ENCODE data around the gene COPS9.

Gene COPS9

GRCh38 chr2:240129731-240130392 lies 6.2 kb downstream of the COPS9 start:
- Histone ChIP-seq H3K4me1 (ENCODE audit: control extremely low read depth in 1 of 4, control insufficient read depth in 4 of 4, insufficient read depth in 4 of 4, low read length in 3 of 4) (peaks cover 0 to 4% (median 2%) of the 10 kb centered on the region in 4 experiments), H3K4me3 (ENCODE audit: control insufficient read depth in 1 of 7, extremely low read depth in 1 of 7, insufficient read depth in 4 of 7, low read depth in 2 of 7, low read length in 6 of 7) (no peak overlapping the region), H3K27me3 (replicated peaks in 2 of 5; ENCODE audit: control insufficient read depth in 4 of 5, insufficient read depth in 5 of 5, low read length in 4 of 5) (no peaks in the 10 kb centered on the region), H3K36me3 (ENCODE audit: control insufficient read depth in 4 of 4, insufficient read depth in 4 of 4, low read length in 3 of 4) (peaks cover 3 to 67% (median 57%) of the 10 kb centered on the region in 4 experiments), H3K9me3 (ENCODE audit: control extremely low read depth in 1 of 5, control insufficient read depth in 4 of 5, insufficient read depth in 2 of 5, low read depth in 1 of 5, low read length in 4 of 5) (no peaks in the 10 kb centered on the region), H3K27ac (ENCODE audit: insufficient read depth in 1 of 2, low read depth in 1 of 2, low read length in 2 of 2, poor library complexity in 1 of 2, severe bottlenecking in 2 of 2) (no peak overlapping the region)
- CTCF ChIA-PET: interaction anchor here (1.1 kb wide), 1 partner anchor 69 kb away, joined by 3 read pairs; no protein-coding TSS in a partner anchor
- DNase-seq: no peak
- 96% methylated on average over 22 of the region's 22 CpGs for WGBS (ENCODE audit: insufficient coverage)
- POLR2A ChIA-PET: no interaction called here

GRCh38 chr2:240129311-240129710 lies 6.8 kb downstream of the COPS9 start:
- Histone ChIP-seq H3K9me3 (ENCODE audit: control extremely low read depth in 1 of 5, control insufficient read depth in 4 of 5, insufficient read depth in 2 of 5, low read depth in 1 of 5, low read length in 4 of 5) (no peaks in the 10 kb centered on the region), H3K27me3 (replicated peaks in 2 of 5; ENCODE audit: control insufficient read depth in 4 of 5, insufficient read depth in 5 of 5, low read length in 4 of 5) (no peaks in the 10 kb centered on the region), H3K4me1 (ENCODE audit: control extremely low read depth in 1 of 4, control insufficient read depth in 4 of 4, insufficient read depth in 4 of 4, low read length in 3 of 4) (no peaks in the 10 kb centered on the region), H3K4me3 (ENCODE audit: control insufficient read depth in 1 of 7, extremely low read depth in 1 of 7, insufficient read depth in 4 of 7, low read depth in 2 of 7, low read length in 6 of 7) (no peak overlapping the region), H3K27ac (ENCODE audit: insufficient read depth in 1 of 2, low read depth in 1 of 2, low read length in 2 of 2, poor library complexity in 1 of 2, severe bottlenecking in 2 of 2) (no peak overlapping the region), H3K36me3 (ENCODE audit: control insufficient read depth in 4 of 4, insufficient read depth in 4 of 4, low read length in 3 of 4) (peaks cover 3 to 67% (median 57%) of the 10 kb centered on the region in 4 experiments)
- ChIA-PET POLR2A (no interaction called here), CTCF (interaction anchor here (1.1 kb wide), 1 partner anchor 68 kb away, joined by 3 read pairs; no protein-coding TSS in a partner anchor)
- WGBS (ENCODE audit: insufficient coverage): 95% methylated on average over 7 of the region's 7 CpGs
- DNase-seq: no peak

DNA sequence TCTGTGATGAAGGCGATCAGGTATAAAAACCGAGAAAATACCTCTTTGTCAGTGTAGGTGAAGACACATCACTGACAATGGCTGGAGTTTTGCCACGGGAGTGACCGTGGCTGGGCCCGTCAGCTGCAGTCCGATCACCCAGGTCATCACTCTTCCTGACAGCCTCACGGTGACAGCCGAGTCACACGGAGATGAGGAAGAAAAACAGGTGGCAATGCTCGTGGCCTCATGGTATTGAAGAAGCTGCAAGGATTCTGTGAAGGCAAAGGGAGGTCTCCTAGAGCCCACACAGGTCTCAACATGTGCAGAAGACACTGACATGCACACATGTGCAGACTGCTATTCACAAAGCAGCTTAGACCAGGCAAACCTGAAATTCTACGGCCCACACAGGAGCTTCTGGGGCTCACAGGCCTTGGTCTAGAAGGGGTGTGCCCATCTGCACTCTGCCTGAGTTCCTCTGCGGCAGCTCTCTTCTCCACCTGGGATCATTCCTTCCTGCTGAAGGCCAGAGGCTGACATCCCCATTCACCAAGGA lies 7.4 kb downstream of the COPS9 start:
- no peak overlapping the region for H3K27ac ChIP-seq (ENCODE audit: insufficient read depth in 1 of 2, low read depth in 1 of 2, low read length in 2 of 2, poor library complexity in 1 of 2, severe bottlenecking in 2 of 2)
- H3K36me3 ChIP-seq (ENCODE audit: control insufficient read depth in 4 of 4, insufficient read depth in 4 of 4, low read length in 3 of 4): peaks cover 3 to 63% (median 56%) of the 10 kb centered on the region in 4 experiments
- H3K9me3 ChIP-seq (ENCODE audit: control extremely low read depth in 1 of 5, control insufficient read depth in 4 of 5, insufficient read depth in 2 of 5, low read depth in 1 of 5, low read length in 4 of 5): no peaks in the 10 kb centered on the region
- 92% methylated on average over 12 of the region's 12 CpGs for WGBS (ENCODE audit: insufficient coverage)
- DNase-seq: no peak
- H3K4me1 ChIP-seq (ENCODE audit: control extremely low read depth in 1 of 4, control insufficient read depth in 4 of 4, insufficient read depth in 4 of 4, low read length in 3 of 4): no peaks in the 10 kb centered on the region
- CTCF ChIA-PET: interaction anchor here (1.1 kb wide), 1 partner anchor 68 kb away, joined by 3 read pairs; no protein-coding TSS in a partner anchor
- no peak overlapping the region for H3K4me3 ChIP-seq (ENCODE audit: control insufficient read depth in 1 of 7, extremely low read depth in 1 of 7, insufficient read depth in 4 of 7, low read depth in 2 of 7, low read length in 6 of 7)
- H3K27me3 ChIP-seq (replicated peaks in 2 of 5; ENCODE audit: control insufficient read depth in 4 of 5, insufficient read depth in 5 of 5, low read length in 4 of 5): no peaks in the 10 kb centered on the region
- POLR2A ChIA-PET: no interaction called here

GRCh38 chr2:240127911-240128607 lies 8.0 kb downstream of the COPS9 start:
- Histone ChIP-seq H3K9me3 (ENCODE audit: control extremely low read depth in 1 of 5, control insufficient read depth in 4 of 5, insufficient read depth in 2 of 5, low read depth in 1 of 5, low read length in 4 of 5) (no peaks in the 10 kb centered on the region), H3K4me3 (ENCODE audit: control insufficient read depth in 1 of 7, extremely low read depth in 1 of 7, insufficient read depth in 4 of 7, low read depth in 2 of 7, low read length in 6 of 7) (no peak overlapping the region), H3K27me3 (replicated peaks in 2 of 5; ENCODE audit: control insufficient read depth in 4 of 5, insufficient read depth in 5 of 5, low read length in 4 of 5) (no peaks in the 10 kb centered on the region), H3K27ac (ENCODE audit: insufficient read depth in 1 of 2, low read depth in 1 of 2, low read length in 2 of 2, poor library complexity in 1 of 2, severe bottlenecking in 2 of 2) (no peak overlapping the region), H3K4me1 (ENCODE audit: control extremely low read depth in 1 of 4, control insufficient read depth in 4 of 4, insufficient read depth in 4 of 4, low read length in 3 of 4) (no peaks in the 10 kb centered on the region), H3K36me3 (ENCODE audit: control insufficient read depth in 4 of 4, insufficient read depth in 4 of 4, low read length in 3 of 4) (peaks cover 3 to 57% (median 50%) of the 10 kb centered on the region in 4 experiments)
- WGBS (ENCODE audit: insufficient coverage): over 99% methylated on average over 16 of the region's 16 CpGs
- DNase-seq: no peak
- ChIA-PET POLR2A (no interaction called here), CTCF (no interaction called here)

GRCh38 chr2:240127191-240127750 lies 8.8 kb downstream of the COPS9 start:
- WGBS (ENCODE audit: insufficient coverage): 94% methylated on average over 2 of the region's 7 CpGs
- no peaks in the 10 kb centered on the region for H3K9me3 ChIP-seq (ENCODE audit: control extremely low read depth in 1 of 5, control insufficient read depth in 4 of 5, insufficient read depth in 2 of 5, low read depth in 1 of 5, low read length in 4 of 5)
- ChIA-PET CTCF (no interaction called here), POLR2A (no interaction called here)
- H3K36me3 ChIP-seq (ENCODE audit: control insufficient read depth in 4 of 4, insufficient read depth in 4 of 4, low read length in 3 of 4): peaks cover 0 to 50% (median 44%) of the 10 kb centered on the region in 4 experiments
- H3K4me3 ChIP-seq (ENCODE audit: control insufficient read depth in 1 of 7, extremely low read depth in 1 of 7, insufficient read depth in 4 of 7, low read depth in 2 of 7, low read length in 6 of 7): no peak overlapping the region
- DNase-seq: no peak
- no peaks in the 10 kb centered on the region for H3K4me1 ChIP-seq (ENCODE audit: control extremely low read depth in 1 of 4, control insufficient read depth in 4 of 4, insufficient read depth in 4 of 4, low read length in 3 of 4)
- H3K27ac ChIP-seq (ENCODE audit: insufficient read depth in 1 of 2, low read depth in 1 of 2, low read length in 2 of 2, poor library complexity in 1 of 2, severe bottlenecking in 2 of 2): no peak overlapping the region
- no peaks in the 10 kb centered on the region for H3K27me3 ChIP-seq (replicated peaks in 2 of 5; ENCODE audit: control insufficient read depth in 4 of 5, insufficient read depth in 5 of 5, low read length in 4 of 5)

- no peak for DNase-seq
- no peaks in the 10 kb centered on the region for H3K27me3 ChIP-seq (replicated peaks in 2 of 5; ENCODE audit: control insufficient read depth in 4 of 5, insufficient read depth in 5 of 5, low read length in 4 of 5)
- no peak overlapping the region for H3K27ac ChIP-seq (ENCODE audit: insufficient read depth in 1 of 2, low read depth in 1 of 2, low read length in 2 of 2, poor library complexity in 1 of 2, severe bottlenecking in 2 of 2)
- no peaks in the 10 kb centered on the region for H3K4me1 ChIP-seq (ENCODE audit: control extremely low read depth in 1 of 4, control insufficient read depth in 4 of 4, insufficient read depth in 4 of 4, low read length in 3 of 4)
- WGBS (ENCODE audit: insufficient coverage): 99% methylated on average over 10 of the region's 10 CpGs
- no peak overlapping the region for H3K4me3 ChIP-seq (ENCODE audit: control insufficient read depth in 1 of 7, extremely low read depth in 1 of 7, insufficient read depth in 4 of 7, low read depth in 2 of 7, low read length in 6 of 7)
- POLR2A ChIA-PET: no interaction called here
- peaks cover 0 to 45% (median 39%) of the 10 kb centered on the region in 4 experiments for H3K36me3 ChIP-seq (ENCODE audit: control insufficient read depth in 4 of 4, insufficient read depth in 4 of 4, low read length in 3 of 4)
- CTCF ChIA-PET: no interaction called here
- no peaks in the 10 kb centered on the region for H3K9me3 ChIP-seq (ENCODE audit: control extremely low read depth in 1 of 5, control insufficient read depth in 4 of 5, insufficient read depth in 2 of 5, low read depth in 1 of 5, low read length in 4 of 5)
Measured at GRCh38 chr2:240126731-240127130, 9.4 kb downstream of the COPS9 start.

GRCh38 chr2:240125742-240126141 lies 10.4 kb downstream of the COPS9 start:
- Histone ChIP-seq H3K36me3 (ENCODE audit: control insufficient read depth in 4 of 4, insufficient read depth in 4 of 4, low read length in 3 of 4) (peaks cover 0 to 35% (median 30%) of the 10 kb centered on the region in 4 experiments), H3K27me3 (replicated peaks in 2 of 5; ENCODE audit: control insufficient read depth in 4 of 5, insufficient read depth in 5 of 5, low read length in 4 of 5) (peaks cover 0 to 4% (median 0%) of the 10 kb centered on the region in 5 experiments), H3K4me3 (ENCODE audit: control insufficient read depth in 1 of 7, extremely low read depth in 1 of 7, insufficient read depth in 4 of 7, low read depth in 2 of 7, low read length in 6 of 7) (no peak overlapping the region), H3K9me3 (ENCODE audit: control extremely low read depth in 1 of 5, control insufficient read depth in 4 of 5, insufficient read depth in 2 of 5, low read depth in 1 of 5, low read length in 4 of 5) (no peaks in the 10 kb centered on the region), H3K4me1 (ENCODE audit: control extremely low read depth in 1 of 4, control insufficient read depth in 4 of 4, insufficient read depth in 4 of 4, low read length in 3 of 4) (no peaks in the 10 kb centered on the region), H3K27ac (ENCODE audit: insufficient read depth in 1 of 2, low read depth in 1 of 2, low read length in 2 of 2, poor library complexity in 1 of 2, severe bottlenecking in 2 of 2) (no peak overlapping the region)
- WGBS (ENCODE audit: insufficient coverage): 98% methylated on average over 13 of the region's 14 CpGs
- POLR2A ChIA-PET: no interaction called here
- DNase-seq: no peak
- CTCF ChIA-PET: interaction anchor here (1.1 kb wide), 1 partner anchor 24 kb away, joined by 3 read pairs; no protein-coding TSS in a partner anchor

Data from common myeloid progenitor, CD34-positive (primary cell).